Fibroblast of pulmonary artery (primary cell): ENCODE measurements around the gene PGK2.

ENCODE experiments used
- DNase-seq: peaks from one replicate; pipeline ENCODE4 v3.0.0-alpha.2; 2010; ENCODE audit warnings: low read depth
- H3K4me3 ChIP-seq: replicated peaks from 2 replicates; pipeline ENCODE4 v1.5.1; 2011; ENCODE audit warnings: low read depth, mild to moderate bottlenecking, control low read depth, low read length, moderate library complexity
- CTCF ChIP-seq: IDR thresholded peaks from 2 replicates; pipeline ENCODE4 v1.5.1; 2011; ENCODE audit warnings: mild to moderate bottlenecking, control low read depth, low read length, inconsistent platforms; ENCODE audit errors: missing control alignments

The PGK2 gene

GRCh38 chr6:49782293-49782692 lies 4.8 kb downstream of the PGK2 start:
- no peak for TF ChIP-seq CTCF
- DNase-seq, result no peak
- H3K4me3 ChIP-seq, result no peak overlapping the region

- no peak for DNase-seq
- no peak overlapping the region for H3K4me3 ChIP-seq
- TF ChIP-seq CTCF, result no peak
Observed at GRCh38 chr6:49776444-49776843, 10.6 kb downstream of the PGK2 start.

DNA sequence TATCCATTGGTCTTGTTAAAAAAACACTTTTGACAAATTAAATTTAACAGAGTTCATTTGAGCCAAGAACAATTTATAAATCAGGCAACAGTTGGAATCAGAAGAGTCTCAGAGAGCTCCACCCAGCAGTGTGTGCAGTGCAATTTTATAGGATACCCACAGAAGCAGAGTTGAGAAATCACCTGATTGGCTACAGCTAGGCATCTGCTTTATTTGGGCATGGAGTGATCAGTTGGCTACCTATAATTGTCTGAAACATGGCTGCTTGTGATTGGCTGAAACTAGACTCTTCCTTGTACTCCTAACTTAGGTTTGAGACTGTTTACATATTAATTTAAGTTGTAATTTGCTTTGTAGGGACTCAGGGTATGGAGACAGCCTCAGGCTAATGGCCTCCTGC lies 12.0 kb downstream of the PGK2 start:
- no peak for TF ChIP-seq CTCF
- H3K4me3 ChIP-seq, result no peak overlapping the region

GRCh38 chr6:49772285-49772684 lies 14.8 kb downstream of the PGK2 start:
- no peak for TF ChIP-seq CTCF
- H3K4me3 ChIP-seq, result no peak overlapping the region
- no peak for DNase-seq

More for the DNA sequence above, 12.0 kb downstream of the PGK2 start:
- DNase-seq, result no peak

DNA sequence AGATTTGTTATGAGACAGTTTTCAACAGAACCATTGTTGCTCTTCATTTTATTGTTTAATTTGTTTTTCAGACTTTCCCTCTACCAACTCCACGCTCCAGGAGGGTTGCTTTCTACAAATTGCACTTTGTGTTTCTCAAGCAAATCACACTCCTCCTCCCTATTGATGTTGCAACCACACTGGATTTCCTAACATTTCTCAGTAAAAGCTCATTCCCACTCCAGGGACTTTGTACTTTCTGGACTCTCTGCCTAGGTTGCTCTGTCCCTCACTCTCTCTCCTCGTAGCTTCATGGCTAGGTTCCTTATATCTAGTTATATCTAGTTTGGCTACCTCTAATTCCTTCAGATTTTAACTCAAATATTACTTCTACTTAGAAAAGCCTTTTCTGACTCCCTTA lies 20.3 kb downstream of the PGK2 start:
- no peak overlapping the region for H3K4me3 ChIP-seq
- no peak for TF ChIP-seq CTCF
- DNase-seq, result no peak

- DNase-seq, result no peak
- no peak overlapping the region for H3K4me3 ChIP-seq
- no peak for TF ChIP-seq CTCF
Observed at GRCh38 chr6:49764571-49765236, 22.4 kb downstream of the PGK2 start.

DNA sequence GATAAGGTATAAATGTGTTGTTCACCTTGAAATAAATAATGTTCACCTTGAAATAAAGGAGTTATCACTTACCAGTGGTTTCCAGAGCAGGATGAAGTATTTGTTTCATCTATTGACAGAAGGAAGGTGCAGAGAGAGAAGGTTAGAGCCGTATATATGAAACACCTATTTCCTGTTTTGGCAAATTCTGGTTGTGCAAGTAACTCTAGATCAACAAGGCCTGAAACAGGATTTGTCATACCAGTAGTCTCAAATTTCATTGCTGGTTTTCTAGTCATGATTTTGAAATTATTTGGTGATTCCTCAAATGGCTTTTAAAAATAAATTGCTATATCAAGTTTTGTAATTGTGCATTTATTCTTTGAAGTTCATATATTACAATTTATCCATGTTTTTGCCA lies 42.8 kb downstream of the PGK2 start, which contains the start of gene CRISP3:
TSS of gene CRISP3 (minus strand) at position 130 of the 400 bp plus-strand sequence. CDS start at position 109, 21 bp downstream.
- H3K4me3 ChIP-seq, result no peak within 1 kb of the TSS
- no peak for TF ChIP-seq CTCF
- DNase-seq, result no peak
